IMR-90 (cell line): ENCODE data around the gene MAML3.

ENCODE experiments used
- BHLHE40 ChIP-seq: fragments of 150-350 bp; IDR thresholded peaks from 2 replicates; pipeline ENCODE4 v1.6.1; 2016; ENCODE audit warnings: mild to moderate bottlenecking, low read depth, low read length
- CEBPB ChIP-seq: IDR thresholded peaks from 2 replicates; pipeline ENCODE4 v1.6.1; 2012; ENCODE audit warnings: low read depth, low read length, improper control_type of control experiment
- CHD1 ChIP-seq: IDR thresholded peaks from 2 replicates; pipeline ENCODE4 v1.6.1; 2012; ENCODE audit warnings: low read depth, low read length, improper control_type of control experiment
- ELK1 ChIP-seq: fragments of 150-350 bp; IDR thresholded peaks from 2 replicates; pipeline ENCODE4 v1.6.1; 2016; ENCODE audit warnings: low read depth, mild to moderate bottlenecking, low read length, moderate library complexity, borderline replicate concordance
- FOS ChIP-seq: fragments of 150-350 bp; IDR thresholded peaks from 2 replicates; pipeline ENCODE4 v1.6.1; 2016; ENCODE audit warnings: low read depth, low read length
- MAFK ChIP-seq: IDR thresholded peaks from 2 replicates; pipeline ENCODE4 v1.6.1; 2012; ENCODE audit warnings: low read depth, low read length, improper control_type of control experiment
- MXI1 ChIP-seq: IDR thresholded peaks from 2 replicates; pipeline ENCODE4 v1.6.1; 2012; ENCODE audit warnings: low read depth, mild to moderate bottlenecking, low read length, moderate library complexity, borderline replicate concordance
- NFE2L2 ChIP-seq: fragments of 150-350 bp; IDR thresholded peaks from 2 replicates; pipeline ENCODE4 v1.6.1; 2016; ENCODE audit warnings: low read depth, mild to moderate bottlenecking, low read length
- POLR2A ChIP-seq: IDR thresholded peaks from 2 replicates; pipeline ENCODE4 v1.6.1; 2012; ENCODE audit warnings: mild to moderate bottlenecking, low read depth, low read length
- RAD21 ChIP-seq: IDR thresholded peaks from 2 replicates; pipeline ENCODE4 v1.6.1; 2012; ENCODE audit warnings: low read length, improper control_type of control experiment
- RFX5 ChIP-seq: IDR thresholded peaks from 2 replicates; pipeline ENCODE4 v1.8.0; 2012; ENCODE audit warnings: low read depth, mild to moderate bottlenecking, low read length, moderate library complexity
- SMC3 ChIP-seq: fragments of 150-350 bp; IDR thresholded peaks from 2 replicates; pipeline ENCODE4 v1.6.1; 2016; ENCODE audit warnings: low read depth, mild to moderate bottlenecking, antibody characterized with exemption, low read length, moderate library complexity
- TF ChIP-seq, protein P1 (sequence below): conservative IDR thresholded peaks from 2 replicates; pipeline ENCODE4 v1.5.1; 2012; ENCODE audit warnings: mild to moderate bottlenecking, low read depth, low read length, improper control_type of control experiment

GRCh38 chr4:139963708-139964107, 190.3 kb downstream of the MAML3 start:
- no peak for TF ChIP-seq POLR2A
- TF ChIP-seq, protein P1, sequence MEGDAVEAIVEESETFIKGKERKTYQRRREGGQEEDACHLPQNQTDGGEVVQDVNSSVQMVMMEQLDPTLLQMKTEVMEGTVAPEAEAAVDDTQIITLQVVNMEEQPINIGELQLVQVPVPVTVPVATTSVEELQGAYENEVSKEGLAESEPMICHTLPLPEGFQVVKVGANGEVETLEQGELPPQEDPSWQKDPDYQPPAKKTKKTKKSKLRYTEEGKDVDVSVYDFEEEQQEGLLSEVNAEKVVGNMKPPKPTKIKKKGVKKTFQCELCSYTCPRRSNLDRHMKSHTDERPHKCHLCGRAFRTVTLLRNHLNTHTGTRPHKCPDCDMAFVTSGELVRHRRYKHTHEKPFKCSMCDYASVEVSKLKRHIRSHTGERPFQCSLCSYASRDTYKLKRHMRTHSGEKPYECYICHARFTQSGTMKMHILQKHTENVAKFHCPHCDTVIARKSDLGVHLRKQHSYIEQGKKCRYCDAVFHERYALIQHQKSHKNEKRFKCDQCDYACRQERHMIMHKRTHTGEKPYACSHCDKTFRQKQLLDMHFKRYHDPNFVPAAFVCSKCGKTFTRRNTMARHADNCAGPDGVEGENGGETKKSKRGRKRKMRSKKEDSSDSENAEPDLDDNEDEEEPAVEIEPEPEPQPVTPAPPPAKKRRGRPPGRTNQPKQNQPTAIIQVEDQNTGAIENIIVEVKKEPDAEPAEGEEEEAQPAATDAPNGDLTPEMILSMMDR: no peak
- TF ChIP-seq MXI1: no peak
- no peak for TF ChIP-seq NFE2L2
- no peak for TF ChIP-seq MAFK
- no peak for TF ChIP-seq FOS
- no peak for TF ChIP-seq BHLHE40
- TF ChIP-seq CEBPB: no peak
- no peak for TF ChIP-seq RAD21
- no peak for TF ChIP-seq RFX5
- TF ChIP-seq SMC3: no peak
- no peak for TF ChIP-seq CHD1
- no peak for TF ChIP-seq ELK1
